ENCODE data around the gene YWHAE.
"Not testable (repeated sequence)": the region's sequence is repeated elsewhere in the genome, so short reads cannot be mapped to it uniquely, and the experiment has no call there.

DNA sequence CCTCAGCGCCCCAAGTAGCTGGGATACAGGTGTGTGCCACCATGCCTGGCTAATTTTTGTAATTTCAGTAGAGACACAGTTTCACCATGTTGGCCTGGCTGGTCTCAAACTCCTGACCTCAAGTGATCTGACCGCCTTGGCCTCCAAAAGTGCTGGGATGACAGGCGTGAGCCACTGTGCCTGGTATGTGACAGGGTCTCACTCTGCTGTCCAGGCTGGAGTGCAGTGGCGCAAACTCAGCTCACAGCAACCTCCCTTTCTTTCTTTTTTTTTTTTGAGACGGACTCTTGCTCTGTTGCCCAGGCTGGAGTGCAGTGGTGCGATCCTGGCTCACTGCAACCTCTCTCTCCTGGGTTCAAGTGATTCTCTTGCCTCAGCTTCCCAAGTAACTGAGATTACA is 42.7 kb upstream of the YWHAE start:
- TF ChIP-seq, protein P1, sequence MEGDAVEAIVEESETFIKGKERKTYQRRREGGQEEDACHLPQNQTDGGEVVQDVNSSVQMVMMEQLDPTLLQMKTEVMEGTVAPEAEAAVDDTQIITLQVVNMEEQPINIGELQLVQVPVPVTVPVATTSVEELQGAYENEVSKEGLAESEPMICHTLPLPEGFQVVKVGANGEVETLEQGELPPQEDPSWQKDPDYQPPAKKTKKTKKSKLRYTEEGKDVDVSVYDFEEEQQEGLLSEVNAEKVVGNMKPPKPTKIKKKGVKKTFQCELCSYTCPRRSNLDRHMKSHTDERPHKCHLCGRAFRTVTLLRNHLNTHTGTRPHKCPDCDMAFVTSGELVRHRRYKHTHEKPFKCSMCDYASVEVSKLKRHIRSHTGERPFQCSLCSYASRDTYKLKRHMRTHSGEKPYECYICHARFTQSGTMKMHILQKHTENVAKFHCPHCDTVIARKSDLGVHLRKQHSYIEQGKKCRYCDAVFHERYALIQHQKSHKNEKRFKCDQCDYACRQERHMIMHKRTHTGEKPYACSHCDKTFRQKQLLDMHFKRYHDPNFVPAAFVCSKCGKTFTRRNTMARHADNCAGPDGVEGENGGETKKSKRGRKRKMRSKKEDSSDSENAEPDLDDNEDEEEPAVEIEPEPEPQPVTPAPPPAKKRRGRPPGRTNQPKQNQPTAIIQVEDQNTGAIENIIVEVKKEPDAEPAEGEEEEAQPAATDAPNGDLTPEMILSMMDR (IDR thresholded peaks at IDR 0.05; ENCODE audit: poor library complexity), result not testable (repeated sequence)
- TF ChIP-seq EZH2phosphoT487 (IDR thresholded peaks at IDR 0.05; ENCODE audit: low read depth, severe bottlenecking, unreplicated experiment), result not testable (repeated sequence)
